GM18507 (cell line): ENCODE results near the gene SPATA7.
"Not testable (repeated sequence)": the region's sequence is repeated elsewhere in the genome, so short reads cannot be mapped to it uniquely, and the experiment has no call there.

ENCODE experiments used
- DNase-seq: peaks from one replicate; pipeline ENCODE4 v3.0.0; 2011; ENCODE audit warnings: low read depth; ENCODE audit not compliant: insufficient read length; ENCODE audit errors: extremely low spot score
- FAIRE-seq: peaks from 2 replicates; lab custom pipeline; 2011; peaks lifted over from hg19 to GRCh38; lab: Jason Lieb, UNC

Gene SPATA7

DNA sequence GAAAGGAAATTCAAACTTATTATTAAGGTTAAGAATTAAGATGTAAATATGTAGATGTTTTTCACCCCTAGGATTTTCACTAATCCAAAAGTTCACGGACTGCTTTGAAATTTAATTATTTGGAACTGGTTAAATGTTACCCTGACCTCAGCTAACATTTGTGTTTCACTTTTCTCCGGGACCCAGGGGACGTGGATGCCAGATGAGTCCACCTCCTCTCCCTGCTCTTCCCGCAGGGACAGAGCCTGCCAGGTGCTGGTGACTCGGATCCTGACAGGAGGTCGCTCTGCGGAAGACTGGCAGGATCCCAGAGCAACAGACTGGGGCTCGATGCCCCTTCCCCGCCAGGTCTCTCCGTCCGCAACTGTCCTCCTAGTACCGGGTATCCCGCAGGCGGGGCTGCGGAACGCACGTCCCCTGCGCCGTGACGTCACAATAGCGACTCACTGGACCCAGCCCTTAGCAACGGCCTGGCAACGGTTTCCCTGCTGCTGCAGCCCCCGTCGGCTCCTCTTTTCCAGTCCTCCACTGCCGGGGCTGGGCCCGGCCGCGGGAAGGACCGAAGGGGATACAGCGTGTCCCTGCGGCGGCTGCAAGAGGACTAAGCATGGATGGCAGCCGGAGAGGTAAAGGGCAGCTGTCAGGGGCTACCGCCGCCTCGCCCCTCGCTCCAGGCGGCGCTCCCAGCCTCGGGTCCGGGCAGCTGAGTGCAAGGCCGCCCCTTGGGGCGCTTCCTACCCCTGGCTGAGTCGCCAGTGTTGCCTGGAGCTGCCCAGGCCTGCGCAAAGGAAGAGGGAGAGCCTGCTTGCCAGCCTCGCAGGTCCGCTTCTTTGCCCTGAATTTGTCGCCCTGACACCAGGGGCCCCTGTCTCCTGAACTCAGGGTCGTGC is at the start of gene SPATA7:
Gene SPATA7, plus strand, starts transcription at position 446 of the 890 bp plus-strand sequence. Its CDS starts 162 bp downstream, at position 608.
- FAIRE-seq: peak; percentile 90
- peak; percentile 75 for DNase-seq

GRCh38 chr14:88340357-88340756 is 45.1 kb upstream of the SPATA7 start:
- DNase-seq: no peak
- FAIRE-seq: no peak

DNA sequence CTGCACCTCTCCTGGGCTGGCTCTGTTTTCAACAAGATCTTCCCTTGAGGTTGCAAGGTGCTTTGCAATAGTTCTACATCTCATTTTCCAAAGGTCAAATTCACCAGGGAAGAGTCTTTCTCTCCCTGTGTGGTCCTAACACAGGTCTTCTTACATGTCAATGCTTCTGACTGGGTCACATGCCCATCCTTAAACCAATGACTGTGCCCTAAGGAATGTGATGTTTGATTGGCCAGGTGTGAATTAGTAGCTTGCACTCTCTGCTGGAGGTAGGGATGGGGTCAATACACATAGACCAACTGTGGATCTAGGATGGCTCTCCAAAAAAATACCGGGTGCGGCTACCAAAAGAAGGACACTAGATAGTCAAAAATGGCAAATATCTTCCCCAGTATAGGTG is 42.5 kb upstream of the SPATA7 start:
- DNase-seq: no peak
- FAIRE-seq: no peak

DNA sequence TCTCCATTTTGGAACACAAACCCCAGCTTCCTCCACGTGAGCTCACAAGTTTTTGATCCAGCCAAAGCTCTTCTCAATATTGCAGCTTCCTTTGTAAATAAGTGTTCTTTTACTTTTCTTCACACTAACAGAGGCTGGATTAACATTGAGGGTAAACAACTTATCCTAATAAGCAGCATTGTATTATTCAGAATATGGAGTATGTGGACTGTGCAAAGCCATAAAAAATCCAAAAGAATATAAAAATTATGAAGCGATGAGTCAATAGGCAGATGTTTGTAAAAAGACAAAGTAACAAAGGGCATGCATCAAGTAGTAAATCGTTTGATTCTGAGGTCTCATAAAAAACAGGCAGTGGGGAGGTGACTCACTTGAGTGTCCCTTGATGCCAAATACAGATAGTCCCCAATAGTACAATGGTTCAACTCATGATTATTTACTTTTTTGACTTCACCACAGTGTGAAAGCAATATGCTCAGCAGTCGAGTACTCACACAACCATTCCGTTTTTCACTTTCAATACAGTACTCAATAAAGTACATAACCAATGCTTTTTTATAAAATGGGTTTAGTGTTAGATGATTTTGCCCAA is 39.3 kb upstream of the SPATA7 start:
- FAIRE-seq (no peak), DNase-seq (no peak)

DNA sequence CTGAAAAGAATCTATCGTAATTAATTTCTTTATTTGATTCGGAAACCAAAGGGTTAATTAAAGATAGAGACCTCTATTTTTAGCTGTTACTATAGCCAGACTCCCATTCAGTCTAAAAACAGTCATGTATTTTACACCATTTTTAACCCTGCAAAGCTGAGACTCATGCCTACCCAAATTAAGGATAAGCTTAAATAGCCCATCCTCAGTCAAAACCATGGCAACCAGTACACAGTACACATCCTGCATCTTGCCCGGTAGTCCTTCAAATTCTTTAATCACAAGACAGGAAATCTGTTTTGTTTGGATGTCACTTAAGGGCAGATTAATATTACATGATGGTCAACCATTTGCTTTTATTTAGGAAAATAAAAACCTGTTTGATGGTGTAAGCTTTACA is 36.9 kb upstream of the SPATA7 start:
- no peak for FAIRE-seq

GRCh38 chr14:88351966-88352691 is 33.3 kb upstream of the SPATA7 start:
- FAIRE-seq: no peak
- no peak for DNase-seq

More for the DNA sequence above, 36.9 kb upstream of the SPATA7 start:
- DNase-seq: no peak

GRCh38 chr14:88352698-88353097 is 32.8 kb upstream of the SPATA7 start:
- FAIRE-seq (no peak), DNase-seq (no peak)

DNA sequence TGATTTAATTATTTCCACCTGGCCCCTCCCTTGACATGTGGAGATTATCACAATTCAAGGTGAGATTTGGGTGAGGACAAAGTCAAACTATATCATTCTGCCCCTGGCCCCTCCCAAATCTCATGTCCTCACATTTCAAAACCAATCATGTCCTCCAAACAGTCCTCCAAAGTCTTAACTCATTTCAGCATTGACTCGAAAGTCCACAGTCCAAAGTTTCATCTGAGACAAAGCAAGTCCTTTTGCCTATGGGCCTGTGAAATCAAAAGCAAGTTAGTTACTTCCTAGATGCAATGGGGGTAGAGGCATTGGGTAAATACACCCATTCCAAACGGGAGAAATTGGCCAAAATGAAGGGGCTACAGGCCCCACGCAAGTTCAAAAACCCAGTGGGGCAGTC is 31.1 kb upstream of the SPATA7 start:
- no peak for DNase-seq
- no peak for FAIRE-seq

DNA sequence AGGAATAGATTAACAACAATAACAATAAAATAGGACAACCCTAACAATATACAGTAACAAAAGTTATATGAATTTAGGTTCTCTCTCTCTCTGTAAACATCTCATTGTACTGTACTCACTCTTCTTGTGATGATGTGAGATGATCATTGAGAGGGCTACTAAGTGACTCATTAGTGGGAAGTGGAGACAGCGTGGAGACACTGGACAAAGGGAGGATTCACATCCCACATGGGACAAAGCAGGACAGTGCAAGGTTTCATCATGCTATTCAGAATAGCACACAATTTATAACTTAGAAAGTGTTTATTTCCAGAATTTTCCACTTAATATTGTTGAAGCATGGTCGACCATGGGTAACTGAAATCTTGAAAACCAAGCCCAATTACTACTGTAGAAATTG is 26.0 kb upstream of the SPATA7 start:
- no peak for FAIRE-seq

GRCh38 chr14:88363644-88364043 is 21.8 kb upstream of the SPATA7 start:
- no peak for FAIRE-seq
- DNase-seq: no peak

More for the DNA sequence above, 26.0 kb upstream of the SPATA7 start:
- DNase-seq: no peak

DNA sequence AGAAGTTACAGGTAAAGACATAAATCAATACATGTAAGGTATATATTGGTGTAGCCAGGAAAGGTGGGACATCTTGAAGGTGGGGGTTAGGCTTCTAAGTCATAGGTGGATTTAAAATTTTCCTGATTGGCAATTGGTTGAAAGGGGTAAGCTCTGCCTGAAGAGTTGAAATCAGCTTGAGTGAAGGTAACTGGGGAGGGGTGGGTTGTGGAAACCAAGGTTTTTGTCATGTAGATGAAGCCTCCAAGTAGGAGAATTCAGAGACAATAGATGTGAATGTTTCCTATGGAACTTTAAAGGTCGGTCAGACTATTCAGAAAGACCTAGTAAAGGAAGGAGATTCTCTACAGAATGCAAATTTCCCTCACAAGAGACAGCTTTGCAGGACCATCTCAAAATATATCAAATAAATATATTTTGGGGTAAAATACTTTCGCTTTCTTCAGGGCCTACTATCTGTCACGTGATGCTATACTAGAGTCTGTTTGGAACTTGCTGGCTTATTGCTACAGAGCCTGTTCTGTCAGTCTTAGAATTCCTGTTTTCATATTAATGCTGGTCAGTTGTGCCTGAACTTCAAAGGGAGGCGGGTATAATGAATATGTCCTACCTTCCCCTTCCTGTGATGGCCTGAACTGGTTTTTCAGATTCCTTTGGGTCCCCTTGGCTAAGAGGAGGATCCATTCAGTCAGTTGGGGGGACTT is 20.6 kb upstream of the SPATA7 start:
- FAIRE-seq (no peak), DNase-seq (no peak)

GRCh38 chr14:88369496-88369895 is 16.0 kb upstream of the SPATA7 start:
- FAIRE-seq (no peak), DNase-seq (no peak)

DNA sequence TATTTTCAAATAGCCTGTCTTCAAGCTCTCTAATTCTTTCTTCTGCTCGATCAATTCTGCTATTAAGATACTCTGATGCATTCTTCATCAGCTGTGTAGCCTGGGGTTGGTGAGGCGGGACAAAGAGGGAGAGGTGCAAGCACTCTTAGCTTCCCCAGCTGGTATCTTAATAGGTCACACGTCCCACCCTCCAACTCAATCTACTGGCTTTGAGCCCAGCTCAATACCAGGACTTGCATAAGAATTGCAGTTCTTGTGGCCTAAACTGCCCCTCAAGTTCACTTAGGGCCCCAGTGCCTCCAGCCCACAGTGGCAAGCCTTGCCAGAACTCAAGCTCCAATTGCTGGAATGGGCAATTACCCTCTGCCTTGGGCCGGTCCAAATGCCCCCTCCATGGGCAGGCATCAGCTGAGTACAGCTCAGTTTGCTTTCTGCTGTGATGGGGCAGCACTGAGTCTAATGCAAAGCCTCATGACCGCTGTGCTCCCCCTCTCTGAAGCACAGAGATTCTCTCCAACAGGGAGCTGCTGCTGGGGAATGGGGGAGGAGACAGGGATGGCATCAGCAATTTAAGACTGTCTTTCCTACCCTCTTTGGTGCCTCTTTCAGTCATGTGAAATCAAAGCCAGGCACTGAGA is 5.6 kb upstream of the SPATA7 start:
- no peak for FAIRE-seq
- no peak for DNase-seq

DNA sequence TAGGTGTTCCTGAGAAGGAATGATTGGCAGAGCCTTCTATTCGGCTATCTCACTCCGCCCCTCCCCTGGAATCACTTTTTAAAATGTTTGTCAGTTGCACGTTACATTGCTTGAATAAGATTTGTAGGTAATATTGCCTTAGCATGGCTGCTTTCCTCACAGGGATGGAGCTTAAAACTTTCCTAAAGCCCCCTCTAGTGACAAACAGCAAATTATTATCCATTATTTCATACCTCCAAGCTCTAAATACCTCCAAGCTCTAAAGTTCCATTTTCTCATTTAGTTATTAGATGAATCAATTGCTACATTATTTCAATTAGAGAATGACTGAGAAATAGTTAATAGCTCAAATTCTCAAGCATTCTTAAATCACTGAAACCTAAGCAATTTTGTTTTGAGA is 5.1 kb upstream of the SPATA7 start:
- DNase-seq (no peak), FAIRE-seq (peak; percentile 12)

DNA sequence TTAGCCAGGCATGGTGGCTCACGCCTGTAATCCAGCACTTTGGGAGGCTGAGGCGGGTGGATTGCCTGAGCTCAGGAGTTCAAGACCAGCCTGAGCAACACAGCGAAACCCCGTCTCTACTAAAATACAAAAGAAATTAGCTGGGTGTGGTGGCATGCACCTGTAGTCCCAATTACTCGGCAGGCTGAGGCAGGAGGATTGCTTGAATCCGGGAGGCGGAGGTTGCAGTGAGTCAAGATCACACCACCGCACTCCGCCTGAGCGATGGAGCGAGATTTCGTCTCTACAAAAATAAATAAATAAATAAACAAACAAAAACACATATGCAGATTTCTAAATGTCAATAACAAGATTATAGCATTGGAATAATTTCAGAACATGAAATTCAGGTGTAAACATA is 3.8 kb upstream of the SPATA7 start:
- DNase-seq, FAIRE-seq: not testable (repeated sequence)

GRCh38 chr14:88384718-88385117 is 739 bp upstream of the SPATA7 start:
- DNase-seq (no peak), FAIRE-seq (no peak)

- FAIRE-seq: no peak
These were observed 868 bp downstream of the SPATA7 start for GRCh38 chr14:88386256-88386794.

GRCh38 chr14:88388741-88389282 is 3.4 kb downstream of the SPATA7 start:
- no peak for FAIRE-seq

More at GRCh38 chr14:88386256-88386794, 868 bp downstream of the SPATA7 start:
- DNase-seq: no peak

GRCh38 chr14:88392609-88393008 is 7.2 kb downstream of the SPATA7 start:
- no peak for FAIRE-seq

More at GRCh38 chr14:88388741-88389282, 3.4 kb downstream of the SPATA7 start:
- DNase-seq: no peak

More at GRCh38 chr14:88392609-88393008, 7.2 kb downstream of the SPATA7 start:
- DNase-seq: no peak
